Prostate gland (tissue), 2 donors: ENCODE measurements around the gene MAMLD1.

ENCODE experiments used
- CTCF ChIP-seq, 4 experiments: fragments of 200-600 bp in 2 of 4; fragments of 450-650 bp in 2 of 4; sonication (generic) in 2 of 4; IDR thresholded peaks; 1 replicate in 3 of 4; 2 replicates in 1 of 4; pipeline ENCODE4 v1.5.1; 2016 to 2019; ENCODE audit warnings: antibody characterized with exemption in 4 of 4, mild to moderate bottlenecking in 2 of 4, moderate library complexity in 2 of 4
- POLR2A ChIP-seq: fragments of 450-650 bp; IDR thresholded peaks from one replicate; pipeline ENCODE4 v1.6.1; 2016; ENCODE audit warnings: antibody characterized with exemption, mild to moderate bottlenecking
- POLR2AphosphoS5 ChIP-seq: sonication (generic); formaldehyde crosslinking; IDR thresholded peaks from one replicate; pipeline ENCODE4 v1.6.1; 2017; ENCODE audit warnings: antibody characterized with exemption

GRCh38 chrX:150460781-150461180, 97.7 kb downstream of the MAMLD1 start:
- TF ChIP-seq CTCF (IDR thresholded peaks at IDR 0.05) = no peak
- TF ChIP-seq POLR2A = no peak
- no peak for TF ChIP-seq POLR2AphosphoS5
